ENCODE data around the gene OBSL1. TPM values are rescaled to one million over a fixed set of nuclear protein-coding genes. Genes with fewer than 3 reads are reported as not detected.

OBSL1 gene
- total and polyA plus RNA-seq, 2 experiments from 2014 or later: 13.8 to 68.7 TPM

DNA sequence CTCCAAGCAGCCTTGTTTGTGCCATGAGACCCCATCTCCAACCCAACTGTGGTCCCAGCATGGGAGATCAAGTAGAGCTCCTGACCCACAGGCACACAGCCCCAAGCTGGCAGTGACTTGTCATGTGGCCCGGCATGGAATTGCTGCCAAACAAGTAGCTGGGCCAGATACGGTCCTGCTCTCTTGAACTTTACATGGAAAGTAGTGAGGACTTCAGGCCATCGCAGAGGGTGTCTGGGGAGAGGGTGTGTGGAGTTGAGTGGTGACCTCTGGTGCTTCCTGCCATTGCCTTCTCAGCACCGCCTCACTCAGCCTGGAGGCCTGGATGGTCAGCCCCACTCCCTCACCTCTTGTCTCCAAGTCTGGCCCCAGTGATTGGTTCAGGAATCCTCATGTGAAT lies 45.2 kb upstream of the OBSL1 start:
- Histone ChIP-seq H4K20me1 (ENCODE audit: insufficient read depth) (no peaks in the 10 kb centered on the region), H3K9me3 (ENCODE audit: low read depth) (no peaks in the 10 kb centered on the region), H3K36me3 (ENCODE audit: low read depth) (no peaks in the 10 kb centered on the region), H3K27ac (no peak overlapping the region), H3K4me3 (no peak overlapping the region), H2AFZ (no peak overlapping the region), H3K4me2 (ENCODE audit: unreplicated experiment) (no peak overlapping the region), H3F3A (ENCODE audit: insufficient read depth) (no peaks in the 10 kb centered on the region), H3K9ac (no peak overlapping the region), H3K9me2 (ENCODE audit: insufficient read depth) (no peaks in the 10 kb centered on the region), H3K4me1 (ENCODE audit: insufficient read depth) (no peaks in the 10 kb centered on the region), H3K27me3 (replicated peaks; ENCODE audit: insufficient read depth) (no peaks in the 10 kb centered on the region), H3K79me2 (ENCODE audit: insufficient read depth) (no peaks in the 10 kb centered on the region)
- WGBS, 2 experiments (ENCODE audit: low coverage in 1 of 2, low lambda C conversion rate in 2 of 2, missing lambda C conversion rate in 2 of 2): 89 to 93% methylated on average over 4 of the region's 4 CpGs
- DNase-seq: no peak
- in situ Hi-C loops (cut with MboI): no loop called here
- TF ChIP-seq EZH2phosphoT487 (IDR thresholded peaks at IDR 0.05; ENCODE audit: insufficient read depth, low read depth) (no peak), EZH2 (IDR thresholded peaks at IDR 0.05; ENCODE audit: insufficient read depth, poor library complexity, severe bottlenecking) (no peak)

DNA sequence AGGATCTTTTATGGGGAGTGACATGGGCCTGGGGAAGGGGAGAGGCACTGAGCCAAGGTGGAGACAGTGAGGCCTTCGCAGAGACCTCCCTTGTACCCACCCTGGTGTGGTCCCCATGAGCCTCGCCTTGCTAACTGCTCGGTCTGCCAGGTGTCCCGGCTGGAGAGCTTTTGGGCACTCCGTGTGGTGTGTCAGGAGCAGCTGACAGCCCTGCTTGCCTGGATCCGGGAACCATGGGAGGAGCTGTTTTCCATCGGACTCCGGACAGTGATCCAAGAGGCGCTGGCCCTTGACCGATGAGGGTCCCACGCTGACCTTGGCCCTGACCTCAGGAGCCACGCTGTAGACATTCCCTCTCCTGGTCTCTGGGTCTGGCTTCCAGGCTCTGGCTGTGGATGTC lies 44.6 kb upstream of the OBSL1 start:
- Histone ChIP-seq H3K79me2 (ENCODE audit: insufficient read depth) (no peaks in the 10 kb centered on the region), H3F3A (ENCODE audit: insufficient read depth) (no peaks in the 10 kb centered on the region), H3K27ac (no peak overlapping the region), H3K4me2 (ENCODE audit: unreplicated experiment) (no peak overlapping the region), H3K9ac (no peak overlapping the region), H3K27me3 (replicated peaks; ENCODE audit: insufficient read depth) (no peaks in the 10 kb centered on the region), H3K4me3 (no peak overlapping the region), H3K9me3 (ENCODE audit: low read depth) (no peaks in the 10 kb centered on the region), H3K36me3 (ENCODE audit: low read depth) (no peaks in the 10 kb centered on the region), H2AFZ (no peak overlapping the region), H3K4me1 (ENCODE audit: insufficient read depth) (no peaks in the 10 kb centered on the region), H4K20me1 (ENCODE audit: insufficient read depth) (no peaks in the 10 kb centered on the region), H3K9me2 (ENCODE audit: insufficient read depth) (no peaks in the 10 kb centered on the region)
- 83 to 91% methylated on average over 11 of the region's 12 CpGs for WGBS, 2 experiments (ENCODE audit: low coverage in 1 of 2, low lambda C conversion rate in 2 of 2, missing lambda C conversion rate in 2 of 2)
- TF ChIP-seq EZH2phosphoT487 (IDR thresholded peaks at IDR 0.05; ENCODE audit: insufficient read depth, low read depth) (no peak), EZH2 (IDR thresholded peaks at IDR 0.05; ENCODE audit: insufficient read depth, poor library complexity, severe bottlenecking) (no peak)
- DNase-seq: no peak
- in situ Hi-C loops (cut with MboI): no loop called here

DNA sequence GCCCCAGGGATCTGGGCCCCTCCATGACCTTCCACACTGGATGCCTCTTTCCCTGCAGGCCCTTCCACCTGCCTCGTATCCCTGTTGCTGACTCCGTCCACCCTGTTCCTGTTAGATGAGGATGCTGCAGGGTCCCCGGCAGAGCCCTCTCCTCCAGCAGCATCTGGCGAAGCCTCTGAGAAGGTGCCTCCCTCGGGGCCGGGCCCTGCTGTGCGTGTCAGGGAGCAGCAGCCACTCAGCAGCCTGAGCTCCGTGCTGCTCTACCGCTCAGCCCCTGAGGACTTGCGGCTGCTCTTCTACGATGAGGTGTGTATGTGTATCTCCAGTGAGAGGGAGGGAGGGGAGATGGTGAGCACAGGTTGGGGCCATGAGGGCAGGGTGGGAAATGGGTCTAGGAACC lies 43.7 kb upstream of the OBSL1 start:
- Histone ChIP-seq H2AFZ (no peak overlapping the region), H3K9me3 (ENCODE audit: low read depth) (no peaks in the 10 kb centered on the region), H3K4me2 (ENCODE audit: unreplicated experiment) (no peak overlapping the region), H4K20me1 (ENCODE audit: insufficient read depth) (no peaks in the 10 kb centered on the region), H3K27me3 (replicated peaks; ENCODE audit: insufficient read depth) (no peaks in the 10 kb centered on the region), H3K79me2 (ENCODE audit: insufficient read depth) (no peaks in the 10 kb centered on the region), H3K36me3 (ENCODE audit: low read depth) (no peaks in the 10 kb centered on the region), H3K9ac (no peak overlapping the region), H3K4me3 (no peak overlapping the region), H3K4me1 (ENCODE audit: insufficient read depth) (no peaks in the 10 kb centered on the region), H3K9me2 (ENCODE audit: insufficient read depth) (no peaks in the 10 kb centered on the region), H3F3A (ENCODE audit: insufficient read depth) (no peaks in the 10 kb centered on the region), H3K27ac (no peak overlapping the region)
- in situ Hi-C loops (cut with MboI): no loop called here
- TF ChIP-seq EZH2 (IDR thresholded peaks at IDR 0.05; ENCODE audit: insufficient read depth, poor library complexity, severe bottlenecking) (no peak), EZH2phosphoT487 (IDR thresholded peaks at IDR 0.05; ENCODE audit: insufficient read depth, low read depth) (no peak)
- 91 to 92% methylated on average over 11 of the region's 11 CpGs for WGBS, 2 experiments (ENCODE audit: low coverage in 1 of 2, low lambda C conversion rate in 2 of 2, missing lambda C conversion rate in 2 of 2)
- DNase-seq: no peak

DNA sequence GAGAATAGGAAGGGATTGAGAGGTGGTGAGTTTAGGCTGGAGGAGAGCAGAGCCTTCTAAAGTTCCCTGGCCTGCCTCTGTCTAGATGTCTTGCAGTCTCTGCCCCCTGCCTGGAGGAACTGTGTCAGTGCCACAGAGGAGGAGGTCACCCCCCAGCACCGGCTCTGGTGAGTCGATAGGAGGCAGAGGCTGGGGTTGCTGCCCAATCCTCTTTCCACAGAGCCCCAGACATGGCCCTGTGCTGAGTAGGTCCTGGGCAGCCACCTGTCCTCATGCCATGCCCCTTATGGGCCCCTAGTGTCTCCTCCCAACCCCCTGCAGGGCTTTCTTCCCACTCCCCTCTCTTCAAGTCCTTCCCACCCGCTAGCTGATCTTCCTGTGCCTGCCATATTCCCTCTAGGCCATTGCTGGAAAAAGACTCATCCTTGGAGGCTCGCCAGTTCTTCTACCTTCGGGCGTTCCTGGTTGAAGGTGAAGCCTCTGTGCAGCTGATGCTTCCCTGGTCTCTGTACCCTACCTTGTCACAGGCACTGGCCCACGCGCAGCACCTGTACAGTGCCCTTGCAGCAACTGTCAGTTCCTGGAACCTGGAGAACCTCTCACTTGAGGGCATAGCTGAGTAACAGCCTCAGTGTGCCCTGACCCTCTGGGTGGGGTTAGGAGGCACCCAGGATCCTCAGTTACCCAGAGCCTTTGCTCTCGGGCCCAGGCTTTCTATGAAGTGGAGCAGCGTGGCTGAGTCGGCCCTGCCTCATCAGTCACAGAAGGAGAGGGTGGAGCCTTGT lies 42.9 kb upstream of the OBSL1 start:
- Histone ChIP-seq H3F3A (ENCODE audit: insufficient read depth) (no peaks in the 10 kb centered on the region), H2AFZ (no peak overlapping the region), H3K27me3 (replicated peaks; ENCODE audit: insufficient read depth) (no peaks in the 10 kb centered on the region), H3K9me2 (ENCODE audit: insufficient read depth) (no peaks in the 10 kb centered on the region), H4K20me1 (ENCODE audit: insufficient read depth) (no peaks in the 10 kb centered on the region), H3K4me3 (no peak overlapping the region), H3K4me2 (ENCODE audit: unreplicated experiment) (no peak overlapping the region), H3K4me1 (ENCODE audit: insufficient read depth) (no peaks in the 10 kb centered on the region), H3K79me2 (ENCODE audit: insufficient read depth) (no peaks in the 10 kb centered on the region), H3K9ac (no peak overlapping the region), H3K36me3 (ENCODE audit: low read depth) (no peaks in the 10 kb centered on the region), H3K9me3 (ENCODE audit: low read depth) (no peaks in the 10 kb centered on the region), H3K27ac (no peak overlapping the region)
- in situ Hi-C loops (cut with MboI): no loop called here
- no peak for DNase-seq
- no peak for TF ChIP-seq EZH2 (IDR thresholded peaks at IDR 0.05; ENCODE audit: insufficient read depth, poor library complexity, severe bottlenecking)
- no peak for TF ChIP-seq EZH2phosphoT487 (IDR thresholded peaks at IDR 0.05; ENCODE audit: insufficient read depth, low read depth)
- 89% methylated on average over 11 of the region's 11 CpGs for WGBS, 2 experiments (ENCODE audit: low coverage in 1 of 2, low lambda C conversion rate in 2 of 2, missing lambda C conversion rate in 2 of 2)

Measured in GM23248 (cell line).